Epithelial cell of proximal tubule (primary cell): ENCODE data around the gene TCF7. TPM values are rescaled to one million over a fixed set of nuclear protein-coding genes. Genes with fewer than 3 reads are reported as not detected.

Experiments
- DNase-seq: peaks from one replicate; pipeline ENCODE4 v3.0.0-alpha.2; 2011; ENCODE audit warnings: low read depth
- H3K4me3 ChIP-seq: 2 replicates; pipeline ENCODE4 v1.5.1; 2011; ENCODE audit warnings: low read depth, mild to moderate bottlenecking, low read length
- total RNA-seq: library from RNA; depleted of rRNA; stranded (reverse); fragments of >200 nt; gene quantifications from 2 replicates; pipeline ENCODE4 v1.2.3, GENCODE V29; 2015
- TF ChIP-seq, protein P1 (sequence below): conservative IDR thresholded peaks from 2 replicates; pipeline ENCODE4 v1.5.1; 2012; ENCODE audit warnings: low read depth, mild to moderate bottlenecking, low read length

The TCF7 gene
- total RNA-seq, 1 donor from 2014 or later: 3.6 TPM

GRCh38 chr5:134114886-134115805, 665 bp downstream of the TCF7 start:
- peak overlapping the region; percentile 56 for H3K4me3 ChIP-seq
- TF ChIP-seq, protein P1, sequence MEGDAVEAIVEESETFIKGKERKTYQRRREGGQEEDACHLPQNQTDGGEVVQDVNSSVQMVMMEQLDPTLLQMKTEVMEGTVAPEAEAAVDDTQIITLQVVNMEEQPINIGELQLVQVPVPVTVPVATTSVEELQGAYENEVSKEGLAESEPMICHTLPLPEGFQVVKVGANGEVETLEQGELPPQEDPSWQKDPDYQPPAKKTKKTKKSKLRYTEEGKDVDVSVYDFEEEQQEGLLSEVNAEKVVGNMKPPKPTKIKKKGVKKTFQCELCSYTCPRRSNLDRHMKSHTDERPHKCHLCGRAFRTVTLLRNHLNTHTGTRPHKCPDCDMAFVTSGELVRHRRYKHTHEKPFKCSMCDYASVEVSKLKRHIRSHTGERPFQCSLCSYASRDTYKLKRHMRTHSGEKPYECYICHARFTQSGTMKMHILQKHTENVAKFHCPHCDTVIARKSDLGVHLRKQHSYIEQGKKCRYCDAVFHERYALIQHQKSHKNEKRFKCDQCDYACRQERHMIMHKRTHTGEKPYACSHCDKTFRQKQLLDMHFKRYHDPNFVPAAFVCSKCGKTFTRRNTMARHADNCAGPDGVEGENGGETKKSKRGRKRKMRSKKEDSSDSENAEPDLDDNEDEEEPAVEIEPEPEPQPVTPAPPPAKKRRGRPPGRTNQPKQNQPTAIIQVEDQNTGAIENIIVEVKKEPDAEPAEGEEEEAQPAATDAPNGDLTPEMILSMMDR: no peak
- no peak for DNase-seq

GRCh38 chr5:134115806-134116175, 1.3 kb downstream of the TCF7 start:
- DNase-seq: no peak
- H3K4me3 ChIP-seq: peak overlapping the region; percentile 56
- TF ChIP-seq, protein P1: no peak

- TF ChIP-seq, protein P1: no peak
- DNase-seq: no peak
- no peak overlapping the region for H3K4me3 ChIP-seq
These were observed 1.8 kb downstream of the TCF7 start for GRCh38 chr5:134116286-134116685.

GRCh38 chr5:134116789-134117761, 2.6 kb downstream of the TCF7 start:
- H3K4me3 ChIP-seq: no peak overlapping the region
- no peak for DNase-seq
- TF ChIP-seq, protein P1: no peak

- no peak for DNase-seq
- TF ChIP-seq, protein P1: no peak
- no peak overlapping the region for H3K4me3 ChIP-seq
These were observed 3.8 kb downstream of the TCF7 start for GRCh38 chr5:134118212-134118835.

DNA sequence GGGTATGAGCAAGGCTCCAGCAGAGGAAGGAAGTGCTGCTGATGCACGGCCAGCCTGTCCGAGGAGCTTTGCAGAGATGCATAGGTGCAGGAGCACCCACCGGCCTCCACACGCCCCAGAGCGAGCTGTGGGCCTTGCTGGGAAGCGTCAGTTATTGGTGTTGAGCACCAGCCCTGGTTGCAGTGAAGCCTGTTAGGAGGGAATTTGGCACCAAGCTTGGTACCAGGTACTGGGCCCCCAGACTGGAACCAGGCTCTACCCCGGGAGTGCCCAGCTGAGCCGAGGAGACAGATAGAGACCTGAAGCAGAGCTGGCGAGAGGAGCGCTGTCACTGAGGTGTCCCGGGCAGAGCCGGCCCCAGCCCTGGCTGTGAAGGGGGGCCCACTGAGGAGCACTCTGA, 5.2 kb downstream of the TCF7 start:
- TF ChIP-seq, protein P1: no peak
- DNase-seq: no peak

More for the DNA sequence above, 5.2 kb downstream of the TCF7 start:
- no peak overlapping the region for H3K4me3 ChIP-seq
